Measurements from ENCODE around the gene PRR5L.

- TF ChIP-seq CTCF (IDR thresholded peaks at IDR 0.05) (no peak), POLR2A (IDR thresholded peaks at IDR 0.05) (no peak)
These were observed 92.0 kb downstream of the PRR5L start for GRCh38 chr11:36388071-36388470.
